Activated T-cell treated with anti-CD3 and anti-CD28 coated beads, Interleukin-2, amount 50 U/mL, for 24 hours (primary cell): Measurements from ENCODE around the gene NRAS.

Experiments used
- DNase-seq: peaks from one replicate; pipeline ENCODE4 v3.0.0-alpha.2; 2020
- H3K27ac Mint-ChIP-seq: 2 replicates; pipeline ENCODE4 v1.8.0; 2020; ENCODE audit warnings: mild to moderate bottlenecking, mixed read lengths
- H3K27me3 Mint-ChIP-seq: 2 replicates; pipeline ENCODE4 v1.8.0; 2020; ENCODE audit warnings: mixed read lengths
- H3K36me3 Mint-ChIP-seq: 2 replicates; pipeline ENCODE4 v1.8.0; 2020; ENCODE audit warnings: low read depth, mixed read lengths
- H3K4me1 Mint-ChIP-seq: 2 replicates; pipeline ENCODE4 v1.8.0; 2020; ENCODE audit warnings: low read depth, mixed read lengths
- H3K4me3 Mint-ChIP-seq: 2 replicates; pipeline ENCODE4 v1.8.0; 2020; ENCODE audit warnings: mild to moderate bottlenecking, moderate library complexity, mixed read lengths
- H3K9me3 Mint-ChIP-seq: 2 replicates; pipeline ENCODE4 v1.8.0; 2020; ENCODE audit warnings: mixed read lengths

The NRAS gene

GRCh38 chr1:114710360-114710759 lies 6.2 kb downstream of the NRAS start:
- Mint-ChIP-seq H3K9me3 (no peaks in the 10 kb centered on the region), H3K4me3 (no peak overlapping the region), H3K4me1 (peaks cover 16% of the 10 kb centered on the region), H3K27ac (no peak overlapping the region), H3K27me3 (no peaks in the 10 kb centered on the region), H3K36me3 (peaks cover 85% of the 10 kb centered on the region)
- no peak for DNase-seq

GRCh38 chr1:114707604-114708003 lies 9.0 kb downstream of the NRAS start:
- Mint-ChIP-seq H3K27me3 (no peaks in the 10 kb centered on the region), H3K4me1 (peaks cover 4% of the 10 kb centered on the region), H3K9me3 (no peaks in the 10 kb centered on the region), H3K4me3 (no peak overlapping the region), H3K27ac (peak overlapping the region; percentile 35), H3K36me3 (peaks cover 81% of the 10 kb centered on the region)
- DNase-seq, result no peak

- Mint-ChIP-seq H3K4me1 (peaks cover 3% of the 10 kb centered on the region), H3K36me3 (peaks cover 43% of the 10 kb centered on the region), H3K27ac (no peak overlapping the region), H3K27me3 (no peaks in the 10 kb centered on the region), H3K4me3 (no peak overlapping the region), H3K9me3 (no peaks in the 10 kb centered on the region)
- no peak for DNase-seq
Observed at GRCh38 chr1:114703242-114703641, 13.3 kb downstream of the NRAS start.

GRCh38 chr1:114702737-114703136 lies 13.8 kb downstream of the NRAS start:
- no peaks in the 10 kb centered on the region for H3K27me3 Mint-ChIP-seq
- no peak overlapping the region for H3K27ac Mint-ChIP-seq
- H3K4me1 Mint-ChIP-seq, result peaks cover 3% of the 10 kb centered on the region
- H3K9me3 Mint-ChIP-seq, result no peaks in the 10 kb centered on the region
- no peak overlapping the region for H3K4me3 Mint-ChIP-seq
- DNase-seq, result no peak
- peaks cover 38% of the 10 kb centered on the region for H3K36me3 Mint-ChIP-seq

GRCh38 chr1:114701931-114702330 lies 14.6 kb downstream of the NRAS start:
- no peak for DNase-seq

GRCh38 chr1:114700036-114700600 lies 16.5 kb downstream of the NRAS start:
- Mint-ChIP-seq H3K36me3 (peaks cover 12% of the 10 kb centered on the region), H3K4me1 (no peaks in the 10 kb centered on the region), H3K27me3 (peaks cover 6% of the 10 kb centered on the region), H3K4me3 (no peak overlapping the region), H3K27ac (no peak overlapping the region), H3K9me3 (no peaks in the 10 kb centered on the region)
- DNase-seq, result no peak

More at GRCh38 chr1:114701931-114702330, 14.6 kb downstream of the NRAS start:
- H3K4me3 Mint-ChIP-seq, result no peak overlapping the region
- H3K9me3 Mint-ChIP-seq, result no peaks in the 10 kb centered on the region
- no peaks in the 10 kb centered on the region for H3K4me1 Mint-ChIP-seq
- peaks cover 4% of the 10 kb centered on the region for H3K27me3 Mint-ChIP-seq
- peaks cover 30% of the 10 kb centered on the region for H3K36me3 Mint-ChIP-seq
- H3K27ac Mint-ChIP-seq, result no peak overlapping the region

- H3K27me3 Mint-ChIP-seq, result peaks cover 8% of the 10 kb centered on the region
- H3K9me3 Mint-ChIP-seq, result no peaks in the 10 kb centered on the region
- no peak for DNase-seq
- H3K27ac Mint-ChIP-seq, result no peak overlapping the region
- no peaks in the 10 kb centered on the region for H3K4me1 Mint-ChIP-seq
- no peaks in the 10 kb centered on the region for H3K36me3 Mint-ChIP-seq
- H3K4me3 Mint-ChIP-seq, result no peak overlapping the region
Observed at GRCh38 chr1:114696810-114697209, 19.8 kb downstream of the NRAS start.

GRCh38 chr1:114695430-114696058 lies 21.0 kb downstream of the NRAS start, which contains the start of gene AMPD1:
TSS of gene AMPD1 (minus strand) at chr1:114695546. CDS start at chr1:114695471, 75 bp downstream.
- no peak for DNase-seq
- Mint-ChIP-seq H3K27me3 (peaks cover 9% of the 10 kb centered on the region), H3K36me3 (no peaks in the 10 kb centered on the region), H3K9me3 (no peaks in the 10 kb centered on the region), H3K4me3 (no peak within 1 kb of the TSS), H3K4me1 (no peaks in the 10 kb centered on the region), H3K27ac (no peak within 1 kb of the TSS)

GRCh38 chr1:114694540-114695310 lies 21.8 kb downstream of the NRAS start:
- Mint-ChIP-seq H3K4me1 (no peaks in the 10 kb centered on the region), H3K27ac (no peak overlapping the region), H3K27me3 (peaks cover 14% of the 10 kb centered on the region), H3K4me3 (no peak overlapping the region), H3K36me3 (no peaks in the 10 kb centered on the region), H3K9me3 (no peaks in the 10 kb centered on the region)
- DNase-seq, result no peak

GRCh38 chr1:114692947-114693346 lies 23.6 kb downstream of the NRAS start:
- no peaks in the 10 kb centered on the region for H3K9me3 Mint-ChIP-seq
- no peaks in the 10 kb centered on the region for H3K4me1 Mint-ChIP-seq
- H3K36me3 Mint-ChIP-seq, result no peaks in the 10 kb centered on the region
- DNase-seq, result no peak
- H3K4me3 Mint-ChIP-seq, result no peak overlapping the region
- no peak overlapping the region for H3K27ac Mint-ChIP-seq
- peaks cover 26% of the 10 kb centered on the region for H3K27me3 Mint-ChIP-seq

GRCh38 chr1:114691061-114691460 lies 25.5 kb downstream of the NRAS start:
- DNase-seq, result no peak
- Mint-ChIP-seq H3K27ac (no peak overlapping the region), H3K27me3 (peaks cover 36% of the 10 kb centered on the region), H3K4me3 (no peak overlapping the region), H3K36me3 (no peaks in the 10 kb centered on the region), H3K4me1 (no peaks in the 10 kb centered on the region), H3K9me3 (no peaks in the 10 kb centered on the region)

GRCh38 chr1:114690148-114690547 lies 26.4 kb downstream of the NRAS start:
- Mint-ChIP-seq H3K27ac (no peak overlapping the region), H3K27me3 (peaks cover 44% of the 10 kb centered on the region), H3K36me3 (no peaks in the 10 kb centered on the region), H3K4me1 (no peaks in the 10 kb centered on the region), H3K9me3 (no peaks in the 10 kb centered on the region), H3K4me3 (no peak overlapping the region)
- no peak for DNase-seq

- H3K9me3 Mint-ChIP-seq, result no peaks in the 10 kb centered on the region
- no peaks in the 10 kb centered on the region for H3K4me1 Mint-ChIP-seq
- H3K27me3 Mint-ChIP-seq, result peaks cover 52% of the 10 kb centered on the region
- no peak overlapping the region for H3K4me3 Mint-ChIP-seq
- no peak for DNase-seq
- no peaks in the 10 kb centered on the region for H3K36me3 Mint-ChIP-seq
- no peak overlapping the region for H3K27ac Mint-ChIP-seq
Observed at GRCh38 chr1:114688526-114688925, 28.0 kb downstream of the NRAS start.

- Mint-ChIP-seq H3K4me3 (no peak overlapping the region), H3K4me1 (no peaks in the 10 kb centered on the region), H3K27ac (no peak overlapping the region), H3K9me3 (no peaks in the 10 kb centered on the region), H3K27me3 (peaks cover 53% of the 10 kb centered on the region), H3K36me3 (no peaks in the 10 kb centered on the region)
- no peak for DNase-seq
Observed at GRCh38 chr1:114685851-114686250, 30.7 kb downstream of the NRAS start.

GRCh38 chr1:114677691-114678090 lies 38.9 kb downstream of the NRAS start:
- no peak overlapping the region for H3K27ac Mint-ChIP-seq
- DNase-seq, result no peak
- H3K27me3 Mint-ChIP-seq, result peaks cover 34% of the 10 kb centered on the region
- no peak overlapping the region for H3K4me3 Mint-ChIP-seq
- no peaks in the 10 kb centered on the region for H3K36me3 Mint-ChIP-seq
- H3K9me3 Mint-ChIP-seq, result no peaks in the 10 kb centered on the region
- H3K4me1 Mint-ChIP-seq, result no peaks in the 10 kb centered on the region
